DMS 273 (cell line): ENCODE results near the gene PRR12.

Experiments
- DNase-seq: peaks from one replicate; lab custom pipeline; 2025; ENCODE audit not compliant: unreplicated experiment; lab: John Stamatoyannopoulos, UW

Gene PRR12

GRCh38 chr19:49643466-49643865 is 52.5 kb downstream of the PRR12 start:
- no peak for DNase-seq

GRCh38 chr19:49645592-49645991 is 54.6 kb downstream of the PRR12 start:
- DNase-seq: no peak

GRCh38 chr19:49645995-49646394 is 55.0 kb downstream of the PRR12 start:
- no peak for DNase-seq

DNA sequence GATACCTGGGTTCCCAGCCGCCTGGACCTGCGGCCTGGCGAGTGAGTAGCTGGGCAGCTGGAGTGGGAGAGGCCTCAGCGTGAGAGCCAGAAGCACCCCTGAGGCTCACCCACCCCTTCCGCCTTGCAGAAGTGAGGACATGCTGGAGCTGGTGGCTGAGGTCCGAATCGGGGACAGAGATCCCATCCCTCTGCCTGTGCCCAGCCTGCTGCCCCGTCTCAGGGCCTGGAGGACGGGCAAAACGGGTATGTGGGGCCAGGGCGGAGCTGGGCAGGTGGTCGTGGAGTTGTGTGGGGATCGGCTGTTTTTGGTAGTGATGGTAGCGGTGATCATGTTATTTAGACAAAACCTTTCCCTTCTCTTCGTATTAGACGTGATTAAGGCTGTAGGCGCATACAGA is 55.6 kb downstream of the PRR12 start:
- no peak for DNase-seq

DNA sequence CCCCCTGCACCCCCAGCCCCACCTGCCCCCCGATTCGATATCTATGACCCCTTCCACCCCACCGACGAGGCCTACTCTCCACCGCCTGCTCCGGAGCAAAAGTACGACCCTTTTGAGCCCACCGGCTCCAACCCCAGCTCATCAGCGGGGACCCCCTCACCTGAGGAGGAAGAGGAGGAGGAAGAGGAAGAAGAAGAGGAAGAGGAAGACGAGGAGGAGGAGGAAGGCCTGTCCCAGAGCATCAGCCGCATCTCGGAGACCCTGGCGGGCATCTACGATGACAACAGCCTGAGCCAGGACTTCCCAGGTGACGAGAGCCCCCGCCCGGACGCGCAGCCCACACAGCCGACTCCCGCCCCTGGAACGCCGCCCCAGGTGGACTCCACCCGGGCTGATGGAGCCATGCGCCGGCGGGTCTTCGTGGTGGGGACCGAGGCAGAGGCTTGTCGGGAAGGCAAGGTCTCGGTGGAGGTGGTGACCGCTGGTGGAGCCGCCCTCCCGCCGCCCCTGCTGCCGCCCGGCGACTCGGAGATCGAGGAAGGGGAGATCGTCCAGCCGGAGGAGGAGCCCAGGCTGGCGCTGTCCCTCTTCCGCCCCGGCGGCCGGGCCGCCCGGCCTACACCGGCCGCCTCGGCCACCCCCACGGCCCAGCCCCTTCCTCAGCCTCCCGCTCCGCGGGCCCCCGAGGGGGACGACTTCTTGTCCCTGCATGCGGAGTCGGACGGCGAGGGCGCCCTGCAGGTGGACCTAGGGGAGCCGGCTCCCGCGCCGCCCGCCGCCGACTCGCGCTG is 60.2 kb downstream of the PRR12 start:
- no peak for DNase-seq

- no peak for DNase-seq
Measured at GRCh38 chr19:49651820-49652550, 61.0 kb downstream of the PRR12 start.

DNA sequence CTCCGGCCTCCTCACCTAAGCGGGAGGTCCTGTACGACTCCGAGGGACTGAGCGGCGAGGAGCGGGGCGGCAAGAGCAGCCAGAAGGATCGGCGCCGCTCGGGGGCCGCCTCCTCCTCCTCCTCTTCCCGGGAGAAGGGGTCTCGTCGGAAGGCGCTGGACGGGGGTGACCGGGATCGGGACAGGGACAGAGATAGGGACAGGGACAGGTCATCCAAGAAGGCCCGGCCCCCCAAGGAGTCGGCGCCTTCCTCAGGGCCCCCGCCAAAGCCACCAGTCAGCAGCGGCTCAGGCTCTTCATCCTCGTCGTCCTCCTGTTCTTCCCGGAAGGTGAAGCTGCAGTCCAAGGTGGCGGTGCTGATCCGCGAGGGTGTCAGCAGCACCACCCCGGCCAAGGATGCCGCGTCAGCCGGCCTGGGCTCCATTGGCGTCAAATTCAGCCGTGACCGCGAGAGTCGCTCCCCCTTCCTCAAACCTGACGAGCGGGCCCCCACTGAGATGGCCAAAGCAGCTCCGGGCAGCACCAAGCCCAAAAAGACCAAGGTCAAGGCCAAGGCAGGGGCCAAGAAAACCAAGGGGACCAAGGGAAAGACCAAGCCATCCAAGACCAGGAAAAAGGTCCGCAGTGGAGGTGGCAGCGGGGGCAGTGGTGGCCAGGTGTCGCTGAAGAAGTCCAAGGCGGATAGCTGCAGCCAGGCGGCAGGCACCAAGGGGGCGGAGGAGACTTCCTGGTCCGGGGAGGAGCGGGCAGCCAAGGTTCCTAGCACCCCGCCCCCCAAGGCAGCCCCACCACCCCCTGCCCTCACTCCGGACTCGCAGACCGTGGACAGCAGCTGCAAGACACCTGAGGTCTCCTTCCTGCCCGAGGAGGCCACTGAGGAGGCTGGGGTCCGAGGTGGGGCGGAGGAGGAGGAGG is 61.8 kb downstream of the PRR12 start:
- DNase-seq: no peak

DNA sequence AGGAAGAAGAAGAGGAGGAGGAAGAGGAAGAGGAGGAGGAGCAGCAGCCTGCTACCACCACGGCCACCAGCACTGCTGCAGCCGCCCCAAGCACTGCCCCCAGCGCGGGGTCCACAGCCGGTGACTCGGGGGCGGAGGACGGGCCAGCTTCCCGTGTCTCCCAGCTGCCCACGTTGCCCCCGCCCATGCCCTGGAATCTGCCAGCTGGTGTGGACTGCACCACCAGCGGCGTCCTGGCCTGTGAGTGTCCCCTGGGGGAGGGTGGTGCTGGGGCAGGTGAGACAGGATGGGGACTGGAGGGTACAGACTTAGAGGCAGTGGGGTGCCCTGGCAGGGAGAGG is 62.5 kb downstream of the PRR12 start:
- no peak for DNase-seq

DNA sequence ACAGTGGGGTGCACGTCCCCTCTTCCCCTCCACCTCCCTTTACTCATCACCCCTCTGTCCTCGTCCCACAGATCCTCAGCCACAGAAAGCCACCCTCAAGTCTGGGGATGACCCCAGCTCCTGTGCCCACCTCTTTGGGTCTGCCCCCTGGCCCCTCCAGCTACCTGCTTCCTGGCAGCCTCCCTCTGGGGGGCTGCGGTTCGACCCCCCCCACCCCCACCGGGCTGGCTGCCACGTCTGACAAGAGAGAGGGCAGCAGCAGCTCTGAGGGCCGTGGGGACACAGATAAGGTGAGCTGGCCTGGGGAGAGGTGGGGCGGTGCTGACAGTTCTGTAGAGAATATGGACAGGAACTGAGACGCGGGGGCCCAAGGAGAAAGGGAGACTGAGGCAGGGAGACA is 63.6 kb downstream of the PRR12 start:
- DNase-seq: no peak

- no peak for DNase-seq
Measured at GRCh38 chr19:49655570-49656455, 64.8 kb downstream of the PRR12 start.

GRCh38 chr19:49656456-49657109 is 65.6 kb downstream of the PRR12 start:
- no peak for DNase-seq

DNA sequence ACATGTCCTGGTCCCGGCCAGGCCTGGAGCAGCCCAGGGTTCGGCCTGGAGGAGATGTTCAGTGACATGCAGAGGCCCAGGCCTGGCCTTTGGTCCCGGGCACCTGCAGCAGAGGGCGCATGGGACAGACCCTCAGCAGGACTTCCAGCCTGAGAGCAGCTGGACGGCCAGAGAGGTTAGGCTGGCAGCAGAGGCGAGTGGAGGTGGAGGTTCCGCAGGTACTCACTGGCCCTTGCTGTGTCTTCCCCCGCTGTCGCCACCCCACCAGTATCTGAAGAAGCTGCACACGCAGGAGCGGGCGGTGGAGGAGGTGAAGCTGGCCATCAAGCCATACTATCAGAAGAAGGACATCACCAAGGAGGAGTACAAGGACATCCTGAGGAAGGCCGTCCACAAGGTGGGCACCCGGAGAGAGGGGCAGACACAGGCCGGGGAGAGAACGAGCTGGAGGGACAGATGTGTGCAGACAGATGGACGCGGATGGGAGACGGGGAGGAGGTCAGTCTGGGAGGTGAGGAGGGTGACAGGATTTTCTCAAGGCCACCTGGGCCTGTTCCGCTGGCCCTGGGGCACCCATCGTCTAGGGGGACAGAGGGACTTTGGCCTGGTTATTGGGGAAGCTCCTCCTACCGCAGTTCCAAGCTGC is 66.6 kb downstream of the PRR12 start:
- no peak for DNase-seq

DNA sequence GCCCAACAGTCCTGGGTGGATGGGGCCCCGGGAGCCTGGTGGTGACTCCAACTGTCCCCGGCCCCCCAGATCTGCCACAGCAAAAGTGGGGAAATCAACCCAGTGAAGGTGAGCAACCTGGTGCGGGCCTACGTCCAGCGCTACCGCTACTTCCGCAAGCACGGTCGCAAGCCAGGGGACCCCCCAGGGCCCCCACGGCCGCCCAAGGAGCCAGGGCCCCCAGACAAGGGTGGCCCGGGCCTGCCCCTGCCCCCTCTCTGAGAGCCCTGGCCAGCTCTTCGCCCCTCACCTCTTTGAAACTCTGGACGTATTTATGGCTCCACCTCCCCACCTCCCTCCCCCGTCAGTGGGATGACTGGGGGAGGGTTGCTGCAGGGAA is 67.1 kb downstream of the PRR12 start:
- no peak for DNase-seq

GRCh38 chr19:49658566-49659442 is 67.8 kb downstream of the PRR12 start:
- no peak for DNase-seq

DNA sequence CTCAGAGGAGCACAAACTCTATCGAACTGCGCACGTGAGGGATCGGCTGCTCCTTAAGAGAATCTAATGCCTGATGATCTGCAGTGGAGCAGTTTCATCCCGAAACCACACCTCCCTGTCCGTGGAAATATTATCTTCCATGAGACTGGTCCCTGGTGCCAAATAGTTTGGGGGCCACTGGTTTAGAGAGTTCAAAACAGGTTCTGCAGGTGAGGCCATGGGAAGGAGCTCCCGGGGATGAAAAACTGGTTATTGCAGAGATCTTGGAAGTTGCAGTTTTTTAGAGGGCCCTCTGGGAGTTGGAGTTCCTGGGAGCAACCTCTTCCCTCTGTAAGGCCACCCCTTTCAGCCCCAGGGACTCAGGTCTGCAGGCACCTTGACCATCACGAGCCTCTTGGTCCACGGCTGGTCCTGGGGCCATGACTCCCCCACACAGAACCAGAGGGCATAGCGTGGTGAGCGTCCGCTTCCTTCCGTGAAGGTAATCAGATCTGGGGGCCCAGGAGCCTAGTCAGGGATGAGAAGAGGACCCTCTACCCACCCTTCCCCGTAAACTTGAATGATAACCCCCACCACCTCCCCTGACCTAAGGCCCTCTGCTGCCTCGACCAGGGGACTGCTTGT is 69.5 kb downstream of the PRR12 start:
- no peak for DNase-seq

DNA sequence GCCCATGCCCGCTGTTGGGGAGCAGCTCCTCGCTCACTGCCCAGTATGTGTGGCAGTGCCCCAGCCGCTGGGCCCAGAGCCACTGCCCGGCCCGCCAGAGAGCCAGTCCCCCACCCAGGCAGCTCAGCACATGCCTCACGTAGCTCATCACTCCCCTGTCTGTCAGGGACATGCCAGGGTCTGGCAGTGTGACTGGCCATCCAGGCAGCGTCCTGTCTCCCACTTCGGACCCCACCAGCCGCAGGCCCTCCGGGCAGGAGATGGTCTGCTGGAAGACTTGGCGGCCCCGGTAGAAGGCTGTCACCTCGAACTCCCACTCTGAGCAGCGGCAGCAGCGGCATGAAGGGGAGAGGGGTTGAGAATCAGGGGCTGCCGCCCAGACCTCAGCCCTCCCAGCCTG is 71.0 kb downstream of the PRR12 start:
- DNase-seq: no peak

DNA sequence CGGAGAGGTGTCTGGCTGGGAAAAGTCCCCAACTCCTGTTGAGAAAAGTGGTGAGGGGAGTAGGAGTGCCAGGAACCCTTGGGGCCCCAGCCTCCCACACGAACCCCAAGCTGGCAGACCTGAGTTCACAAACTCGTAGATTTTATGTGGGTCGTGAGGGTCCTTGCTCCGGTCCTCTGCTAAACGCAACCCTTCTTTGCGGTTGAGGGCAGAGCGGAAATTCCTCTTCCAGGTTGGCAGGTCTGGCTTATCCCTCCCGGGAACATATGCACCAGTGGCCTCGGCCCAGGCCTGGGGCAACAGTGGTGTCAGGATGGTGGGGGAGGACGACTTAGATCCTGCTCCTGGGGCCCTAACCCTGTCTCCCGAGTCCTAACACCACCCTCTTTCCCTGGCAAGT is 72.2 kb downstream of the PRR12 start:
- no peak for DNase-seq
